K562 (cell line): ENCODE measurements around the gene WWOX. TPM values are rescaled to one million over a fixed set of nuclear protein-coding genes. Genes with fewer than 3 reads are reported as not detected.

Experiments
- ATF1 ChIP-seq, 2 experiments: fragments of 450-650 bp in 1 of 2; IDR thresholded peaks; 2 replicates each; pipeline ENCODE4 v1.6.1; 2016; ENCODE audit warnings: missing compliant biosample characterization in 1 of 2, missing genetic modification characterization in 1 of 2
- CREM ChIP-seq: IDR thresholded peaks from 2 replicates; pipeline ENCODE4 v1.6.1; 2014; ENCODE audit warnings: antibody characterized with exemption, low read depth
- CUX1 ChIP-seq: fragments of 200-800 bp; sonication (Bioruptor generic); IDR thresholded peaks from 2 replicates; pipeline ENCODE4 v1.6.1; 2016; ENCODE audit warnings: missing genetic modification characterization, missing compliant biosample characterization
- EHMT2 ChIP-seq: fragments of 450-650 bp; IDR thresholded peaks from 2 replicates; pipeline ENCODE4 v1.6.1; 2018; ENCODE audit warnings: antibody characterized with exemption
- FOXA3 ChIP-seq, 2 experiments: fragments of 450-650 bp in 1 of 2; sonication (generic) in 1 of 2; formaldehyde crosslinking; IDR thresholded peaks in 1 of 2; conservative IDR thresholded peaks in 1 of 2; 2 replicates each; pipeline versions ENCODE4 v1.4.0 to v1.8.0; 2020 to 2022; ENCODE audit warnings: mild to moderate bottlenecking in 2 of 2, missing genetic modification reagents in 1 of 2
- HMGN3 ChIP-seq: IDR thresholded peaks from 2 replicates; pipeline ENCODE4 v1.6.1; 2011; ENCODE audit warnings: borderline replicate concordance, low read depth, mild to moderate bottlenecking, mixed read lengths, low read length; ENCODE audit not compliant: insufficient read length; ENCODE audit errors: extremely low read depth
- MAZ ChIP-seq, 2 experiments: fragments of 450-650 bp in 1 of 2; sonication (generic) in 1 of 2; formaldehyde crosslinking; IDR thresholded peaks in 1 of 2; conservative IDR thresholded peaks in 1 of 2; 2 replicates each; pipeline versions ENCODE4 v1.4.0 to v1.5.0; 2020; ENCODE audit warnings: mild to moderate bottlenecking in 1 of 2, missing genetic modification reagents in 1 of 2
- NFE2 ChIP-seq: IDR thresholded peaks from 2 replicates; pipeline ENCODE4 v1.6.1; 2014; ENCODE audit warnings: antibody characterized with exemption, low read depth
- NFYB ChIP-seq: IDR thresholded peaks from 2 replicates; pipeline ENCODE4 v1.6.1; 2011; ENCODE audit warnings: mild to moderate bottlenecking, moderate library complexity; ENCODE audit not compliant: insufficient read length; ENCODE audit errors: extremely low read depth
- RBBP5 ChIP-seq: fragments of 200-600 bp; sonication (generic); IDR thresholded peaks from 2 replicates; pipeline ENCODE4 v1.6.1; 2012; ENCODE audit warnings: borderline replicate concordance, mild to moderate bottlenecking, low read length, control low read depth, inconsistent platforms; ENCODE audit not compliant: insufficient read depth, poor library complexity, severe bottlenecking
- RBM15 ChIP-seq: fragments of 200-400 bp; formaldehyde crosslinking; IDR thresholded peaks from 2 replicates; pipeline ENCODE4 v1.6.1; 2018; ENCODE audit warnings: mild to moderate bottlenecking, low read length, moderate library complexity; ENCODE audit not compliant: insufficient read depth
- RBM25 ChIP-seq: fragments of 200-400 bp; formaldehyde crosslinking; IDR thresholded peaks from 2 replicates; pipeline ENCODE4 v1.6.1; 2018; ENCODE audit warnings: low read length, low read depth, moderate library complexity; ENCODE audit not compliant: severe bottlenecking
- SIN3A ChIP-seq, 2 experiments: fragments of 150-350 bp in 1 of 2; IDR thresholded peaks; 2 replicates each; pipeline ENCODE4 v1.6.1; 2011 to 2016; ENCODE audit warnings: borderline replicate concordance in 2 of 2, low read depth in 2 of 2, low read length in 2 of 2, mild to moderate bottlenecking in 2 of 2, moderate library complexity in 2 of 2; ENCODE audit not compliant: control insufficient read depth in 1 of 2
- SRSF1 ChIP-seq: fragments of 200-400 bp; formaldehyde crosslinking; IDR thresholded peaks from 2 replicates; pipeline ENCODE4 v1.6.1; 2017; ENCODE audit warnings: mild to moderate bottlenecking, low read depth, low read length, moderate library complexity
- TAF1 ChIP-seq: IDR thresholded peaks from 2 replicates; pipeline ENCODE4 v1.6.1; 2011; ENCODE audit warnings: mild to moderate bottlenecking, low read length, moderate library complexity; ENCODE audit not compliant: insufficient read depth, control insufficient read depth, severe bottlenecking; ENCODE audit errors: extremely low read depth
- polyA plus RNA-seq, 8 experiments: library from polyadenylated mRNA; depleted of rRNA in 4 of 8; stranded (reverse) in 5 of 8; unstranded in 3 of 8; fragments of >200 nt; fragmentation: Nextera tagmentation in 2 of 8; fragmentation: Illumina TruSeq in 1 of 8; extraction: Ambion mirVana in 2 of 8; extraction: Trizol in 1 of 8; gene quantifications; 2 replicates each; pipeline versions ENCODE4 v1.2.1 to v1.2.3, GENCODE V29; 2011 to 2014; ENCODE audit warnings: inconsistent platforms in 1 of 8, missing spikeins in 1 of 8
- total RNA-seq, 7 experiments: library from RNA; depleted of rRNA in 6 of 7; stranded (reverse); fragments of >200 nt in 6 of 7; fragmentation: Illumina TruSeq in 2 of 7; extraction: Trizol in 2 of 7; gene quantifications; 2 replicates each; pipeline versions ENCODE4 v1.2.1 to v1.2.3, GENCODE V29; 2011 to 2021; ENCODE audit warnings: low replicate concordance in 1 of 7
- TF ChIP-seq, protein P1 (sequence below): conservative IDR thresholded peaks from 2 replicates; pipeline ENCODE4 v1.6.1; 2011; ENCODE audit warnings: low read depth, mild to moderate bottlenecking, low read length; ENCODE audit not compliant: control insufficient read depth

Gene WWOX
- total and polyA plus RNA-seq, 9 of the 15 experiments (the other 6 are each of a cell fraction or from before 2014, with no cell fraction given), result 1.6 to 22.7 (median 8.1) TPM

GRCh38 chr16:78099271-78100111, at the start of gene WWOX (continued):
- TF ChIP-seq TAF1 (peak; percentile 59), EHMT2 (no peak), SIN3A (IDR thresholded peaks at IDR 0.05; ENCODE audit: borderline replicate concordance in 2 of 2, control insufficient read depth in 1 of 2, low read depth in 2 of 2, low read length in 2 of 2) (peak in 1 of 2 experiments; percentile 55; a peak in 2 of 4 replicates), RBM15 (no peak), FOXA3 (CRISPR knock-in tag; conservative IDR thresholded peaks at IDR 0.05 in 1 of 2, IDR thresholded peaks at IDR 0.05 in 1 of 2) (0 out of 4 replicates have a peak, but pooled peaks of 1 of the 2 experiments have one; percentile 61), SRSF1 (no peak), NFYB (peak; percentile 32), MAZ (CRISPR knock-in tag; conservative IDR thresholded peaks at IDR 0.05 in 1 of 2, IDR thresholded peaks at IDR 0.05 in 1 of 2) (peak; percentile 87 to 92), CUX1 (CRISPR knock-in tag) (no peak), ATF1 (CRISPR knock-in tag; IDR thresholded peaks at IDR 0.05) (peak; percentile 51; the same call in 1 of the 2 replicates), ATF1 (tag; IDR thresholded peaks at IDR 0.05) (peak; percentile 94), NFE2 (peak; percentile 21; the same call in 1 of the 2 replicates), HMGN3 (peak; percentile 90), RBBP5 (peak; percentile 57), RBM25 (peak; percentile 68), CREM (peak; percentile 86)
- TF ChIP-seq, protein P1, sequence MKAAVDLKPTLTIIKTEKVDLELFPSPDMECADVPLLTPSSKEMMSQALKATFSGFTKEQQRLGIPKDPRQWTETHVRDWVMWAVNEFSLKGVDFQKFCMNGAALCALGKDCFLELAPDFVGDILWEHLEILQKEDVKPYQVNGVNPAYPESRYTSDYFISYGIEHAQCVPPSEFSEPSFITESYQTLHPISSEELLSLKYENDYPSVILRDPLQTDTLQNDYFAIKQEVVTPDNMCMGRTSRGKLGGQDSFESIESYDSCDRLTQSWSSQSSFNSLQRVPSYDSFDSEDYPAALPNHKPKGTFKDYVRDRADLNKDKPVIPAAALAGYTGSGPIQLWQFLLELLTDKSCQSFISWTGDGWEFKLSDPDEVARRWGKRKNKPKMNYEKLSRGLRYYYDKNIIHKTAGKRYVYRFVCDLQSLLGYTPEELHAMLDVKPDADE, result peak; percentile 42; the same call in 1 of the 2 replicates
